Measurements from ENCODE around the gene WBP4. TPM values are rescaled to one million over a fixed set of nuclear protein-coding genes. Genes with fewer than 3 reads are reported as not detected.

Gene WBP4

Small RNA genes within 50 kb of the gene (small RNA-seq; reads per million reads assigned to genes)
- gene MIR3168 (ENCODE audit: insufficient read depth): not detected
- not detected for gene RN7SL597P (ENCODE audit: insufficient read depth)
